Psoas muscle (tissue), 8 donors: ENCODE measurements around the gene ADAMTS5. TPM values are rescaled to one million over a fixed set of nuclear protein-coding genes. Genes with fewer than 3 reads are reported as not detected.

Experiments used
- ATAC-seq, 4 donors: fragments of 200-7000 bp; cut with Tn5 transposase; one replicate each; pipeline ENCODE4 v1.9.1; 2020; ENCODE audit warnings: moderate library complexity in 3 of 4, mild to moderate bottlenecking in 2 of 4
- DNase-seq, 2 donors: peaks; one replicate each; pipeline ENCODE4 v3.0.0-alpha.2; 2020
- H3K27ac ChIP-seq: fragments of 200-600 bp; one replicate; pipeline ENCODE4 v1.8.0; 2022
- H3K27me3 ChIP-seq, 3 donors: fragments of 200-600 bp in 1 of 3; one replicate each; pipeline versions ENCODE4 v1.6.1 to v1.8.0; 2013 to 2022; ENCODE audit warnings: low read length in 2 of 3, mild to moderate bottlenecking in 2 of 3, moderate library complexity in 1 of 3; ENCODE audit not compliant: insufficient read depth in 3 of 3
- H3K36me3 ChIP-seq, 2 donors: fragments of 200-600 bp in 1 of 2; one replicate each; pipeline versions ENCODE4 v1.6.1 to v1.8.0; 2013 to 2022; ENCODE audit warnings: low read depth in 1 of 2, mild to moderate bottlenecking in 1 of 2, moderate library complexity in 1 of 2; ENCODE audit not compliant: insufficient read depth in 1 of 2
- H3K4me1 ChIP-seq: fragments of 200-600 bp; one replicate; pipeline ENCODE4 v1.8.0; 2022
- H3K4me3 ChIP-seq: fragments of 200-600 bp; one replicate; pipeline ENCODE4 v1.8.0; 2022; ENCODE audit warnings: mild to moderate bottlenecking
- H3K9me3 ChIP-seq: fragments of 200-600 bp; one replicate; pipeline ENCODE4 v1.8.0; 2022
- WGBS, 3 donors: extraction: QIAGEN DNeasy Blood & Tissue Kit; methylation state at CpG; one replicate each; pipeline versions ENCODE4 v1.1.6 to v1.1.7; 2013; 5-methylcytosine and 5-hydroxymethylcytosine counted together
- intact Hi-C, 2 donors: fragments of 100-400 bp; cut with DNase I; formaldehyde crosslinking; loops; one replicate each; pipeline versions ENCODE4 v1.11.0 to v1.14.2; 2022
- polyA plus RNA-seq, 3 donors: library from polyadenylated mRNA; stranded (reverse); fragments of 200-250 nt; gene quantifications; one replicate each; pipeline ENCODE4 v1.2.3, GENCODE V29; 2013
- total RNA-seq, 4 donors: library from RNA; stranded (reverse); fragmentation: NEBNext Ultra II Directional in 2 of 4; extraction: Animal tissue kit (Norgen Biotek cat#: 25700) in 2 of 4; gene quantifications; one replicate each; pipeline versions ENCODE4 v1.2.1 to v1.2.4, GENCODE V29; 2021 to 2023
- TF ChIP-seq, protein P1 (sequence below): fragments of 200-600 bp; IDR thresholded peaks from one replicate; pipeline ENCODE4 v1.8.0; 2022; ENCODE audit warnings: antibody characterized with exemption
- donor health status: healthy with polysubstance abuse.
- donor health status: DM: no; HTN: no; CAD: no; lungs with moderate emphysema.
- donor health status: Bipolar disorder and iron deficiency.
- donor health status: healthy.
- donor health status: DM: yes; HTN: yes; CAD: no.
- donor health status: DM: no; HTN: no; CAD: no.
- donor health status: DM: no; HTN: no; CAD: no.
- donor health status: DM: yes; HTN: yes; CAD: no.

ADAMTS5 gene
- total and polyA plus RNA-seq, 7 donors, result 0.60 to 4.3 (median 2.5) TPM

DNA sequence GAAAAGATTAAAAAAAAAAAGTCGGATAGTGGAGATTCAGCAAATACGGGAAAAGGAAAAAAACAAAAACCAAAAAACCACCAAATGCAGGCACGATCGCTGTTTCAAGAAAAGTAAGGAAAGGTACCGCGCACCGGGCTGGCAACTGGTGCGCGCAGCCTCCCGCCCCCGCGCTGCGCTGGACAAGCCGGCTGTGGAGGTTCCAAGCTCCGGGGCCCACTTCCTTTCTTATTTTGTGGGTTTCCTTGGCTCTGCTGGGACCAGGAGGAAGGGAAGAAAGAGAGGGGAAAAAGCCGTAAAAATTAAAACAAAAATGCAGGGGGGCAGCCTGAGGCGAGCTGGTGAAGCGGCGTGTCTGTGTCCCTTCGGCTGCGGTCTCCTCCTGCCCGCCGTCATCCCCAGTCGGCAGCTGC lies 233 bp downstream of the ADAMTS5 start:
- intact Hi-C loops, result loop anchor here in 1 of 2 donors (10.0 kb wide), 1 partner anchor 598 kb away; no protein-coding TSS in a partner anchor
- ATAC-seq (peak in 3 of 4 donors; percentile 20 to 31 (median 20)), DNase-seq (peak in 1 of 2 donors; percentile 16)
- H3K4me3 ChIP-seq, result peak overlapping the region; percentile 74
- H3K4me1 ChIP-seq, result no peaks in the 10 kb centered on the region
- WGBS, 3 donors, result 0 to 1% (median 0%) methylated on average over 24 of the region's 24 CpGs
- no peaks in the 10 kb centered on the region for H3K36me3 ChIP-seq
- H3K27ac ChIP-seq, result peak overlapping the region; percentile 68
- peaks cover 0 to 56% (median 5%) of the 10 kb centered on the region in 3 donors for H3K27me3 ChIP-seq
- no peaks in the 10 kb centered on the region for H3K9me3 ChIP-seq
- TF ChIP-seq, protein P1, sequence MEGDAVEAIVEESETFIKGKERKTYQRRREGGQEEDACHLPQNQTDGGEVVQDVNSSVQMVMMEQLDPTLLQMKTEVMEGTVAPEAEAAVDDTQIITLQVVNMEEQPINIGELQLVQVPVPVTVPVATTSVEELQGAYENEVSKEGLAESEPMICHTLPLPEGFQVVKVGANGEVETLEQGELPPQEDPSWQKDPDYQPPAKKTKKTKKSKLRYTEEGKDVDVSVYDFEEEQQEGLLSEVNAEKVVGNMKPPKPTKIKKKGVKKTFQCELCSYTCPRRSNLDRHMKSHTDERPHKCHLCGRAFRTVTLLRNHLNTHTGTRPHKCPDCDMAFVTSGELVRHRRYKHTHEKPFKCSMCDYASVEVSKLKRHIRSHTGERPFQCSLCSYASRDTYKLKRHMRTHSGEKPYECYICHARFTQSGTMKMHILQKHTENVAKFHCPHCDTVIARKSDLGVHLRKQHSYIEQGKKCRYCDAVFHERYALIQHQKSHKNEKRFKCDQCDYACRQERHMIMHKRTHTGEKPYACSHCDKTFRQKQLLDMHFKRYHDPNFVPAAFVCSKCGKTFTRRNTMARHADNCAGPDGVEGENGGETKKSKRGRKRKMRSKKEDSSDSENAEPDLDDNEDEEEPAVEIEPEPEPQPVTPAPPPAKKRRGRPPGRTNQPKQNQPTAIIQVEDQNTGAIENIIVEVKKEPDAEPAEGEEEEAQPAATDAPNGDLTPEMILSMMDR, result no peak

GRCh38 chr21:26965907-26966581 lies 844 bp downstream of the ADAMTS5 start:
- TF ChIP-seq, protein P1, result no peak
- ATAC-seq (peak; percentile 41 to 53 (median 50)), DNase-seq (peak; percentile 38 to 67)
- Histone ChIP-seq H3K9me3 (no peaks in the 10 kb centered on the region), H3K4me3 (peak overlapping the region; percentile 74), H3K27ac (peak overlapping the region; percentile 64), H3K4me1 (no peaks in the 10 kb centered on the region), H3K27me3 (peaks cover 0 to 52% (median 5%) of the 10 kb centered on the region in 3 donors), H3K36me3 (no peaks in the 10 kb centered on the region)
- 1 to 2% (median 1%) methylated on average over 51 to 66 of the region's 66 CpGs for WGBS, 3 donors
- intact Hi-C loops, result loop anchor here in 1 of 2 donors (10.0 kb wide), 1 partner anchor 599 kb away; no protein-coding TSS in a partner anchor

DNA sequence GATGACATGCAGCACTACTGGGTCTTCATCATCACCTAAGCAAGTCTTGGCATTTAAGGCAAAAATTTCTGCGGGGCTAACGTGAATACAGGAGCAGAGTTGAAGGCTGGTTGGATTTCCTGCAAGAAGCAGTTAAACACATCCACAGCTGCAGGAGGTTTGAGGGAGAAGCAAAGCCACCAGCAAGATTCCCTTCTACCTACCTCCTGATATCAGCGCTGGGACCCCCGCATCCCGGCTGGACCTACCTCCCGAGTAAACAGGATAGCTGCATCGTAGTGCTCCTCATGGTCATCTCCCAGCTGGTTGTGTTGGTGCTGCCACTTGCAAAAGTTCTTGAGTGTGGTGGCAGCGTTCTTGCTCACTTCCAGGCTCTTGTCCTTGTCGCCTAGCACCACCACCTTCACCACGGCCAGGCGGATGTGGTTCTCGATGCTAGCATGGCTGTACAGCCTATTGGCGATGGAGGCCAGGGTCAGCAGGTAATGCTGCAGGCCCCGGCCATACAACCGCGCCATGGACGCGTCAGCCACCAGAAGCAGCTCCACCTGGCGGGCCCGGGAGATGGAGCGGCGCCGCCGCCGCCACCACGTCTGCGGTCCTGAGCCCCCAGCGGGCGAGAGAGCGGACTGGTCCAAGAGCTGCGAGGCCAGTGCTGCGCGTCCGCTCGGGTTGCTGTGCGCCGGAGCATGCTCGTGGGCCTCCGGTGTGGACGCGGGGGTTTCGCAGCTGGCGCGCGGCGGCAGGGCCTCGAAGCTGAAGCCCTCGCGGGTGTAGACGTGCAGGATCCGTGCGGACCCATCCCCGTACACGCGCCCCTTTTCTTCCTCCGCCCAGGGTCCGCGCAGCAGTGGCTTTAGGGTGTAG lies 1.6 kb downstream of the ADAMTS5 start:
- Histone ChIP-seq H3K27ac (peak overlapping the region; percentile 64), H3K9me3 (no peaks in the 10 kb centered on the region), H3K4me3 (peak overlapping the region; percentile 74), H3K4me1 (no peaks in the 10 kb centered on the region), H3K27me3 (peaks cover 0 to 48% (median 5%) of the 10 kb centered on the region in 3 donors), H3K36me3 (no peaks in the 10 kb centered on the region)
- TF ChIP-seq, protein P1, result peak; percentile 40
- DNase-seq (peak; percentile 62 to 79), ATAC-seq (peak; percentile 36 to 56 (median 51))
- WGBS, 3 donors, result 4 to 14% (median 6%) methylated on average over 48 to 58 of the region's 58 CpGs
- intact Hi-C loops, result loop anchor here in 1 of 2 donors (10.0 kb wide), 1 partner anchor 600 kb away; no protein-coding TSS in a partner anchor

- peaks cover 3% of the 10 kb centered on the region for H3K4me1 ChIP-seq
- H3K4me3 ChIP-seq, result peak overlapping the region; percentile 74
- no peaks in the 10 kb centered on the region for H3K36me3 ChIP-seq
- H3K9me3 ChIP-seq, result no peaks in the 10 kb centered on the region
- TF ChIP-seq, protein P1, result no peak
- peak overlapping the region; percentile 64 for H3K27ac ChIP-seq
- H3K27me3 ChIP-seq, result peaks cover 0 to 48% (median 5%) of the 10 kb centered on the region in 3 donors
- peak; percentile 72 to 85 for DNase-seq
- WGBS, 3 donors, result 36 to 63% (median 45%) methylated on average over 14 of the region's 14 CpGs
- intact Hi-C loops, result loop anchor here in 1 of 2 donors (10.0 kb wide), 1 partner anchor 601 kb away; no protein-coding TSS in a partner anchor
- peak in 3 of 4 donors; percentile 48 to 67 (median 56) for ATAC-seq
Observed at GRCh38 chr21:26964170-26964778, 2.6 kb downstream of the ADAMTS5 start.
